SH-SY5Y (cell line): Measurements from ENCODE around the gene ISG15.

Source experiments
- GATA2 ChIP-seq: IDR thresholded peaks from 2 replicates; pipeline ENCODE4 v1.6.1; 2011; ENCODE audit warnings: mild to moderate bottlenecking, low read depth, low read length
- GATA3 ChIP-seq: IDR thresholded peaks from 2 replicates; pipeline ENCODE4 v1.6.1; 2011; ENCODE audit warnings: low read depth, mild to moderate bottlenecking, low read length, moderate library complexity

GRCh38 chr1:1019122-1019999, 6.1 kb downstream of the ISG15 start:
- no peak for TF ChIP-seq GATA3
- no peak for TF ChIP-seq GATA2
